Activated B cell treated with CpG ODN at 0.5 μM for 24 hours (primary cell): Measurements from ENCODE around the gene MTARC1. TPM values are rescaled to one million over a fixed set of nuclear protein-coding genes. Genes with fewer than 3 reads are reported as not detected.
A peak's percentile ranks its signal among the peaks of the same experiment; 100 is the strongest.

Experiments used
- ATAC-seq: fragments of 200-7000 bp; cut with Tn5 transposase; one replicate; pipeline ENCODE4 v1.10.0; 2021; ENCODE audit warnings: low read depth, mild to moderate bottlenecking, moderate library complexity
- CTCF ChIA-PET: fragments of 350-600 bp; sonication (Branson Sonifier 250); formaldehyde crosslinking; loops from one replicate; lab custom pipeline; 2021; ENCODE audit warnings: antibody characterized with exemption; lab: Charles Lee
- POLR2A ChIA-PET: fragments of 350-600 bp; sonication (Branson Sonifier 250); formaldehyde crosslinking; loops from one replicate; lab custom pipeline; 2021; ENCODE audit warnings: antibody characterized with exemption; lab: Charles Lee
- DNase-seq: peaks from one replicate; pipeline ENCODE4 v3.0.0; 2022
- H3K27ac Mint-ChIP-seq: one replicate; pipeline ENCODE4 v1.8.0; 2020; ENCODE audit warnings: mixed read lengths
- H3K27me3 Mint-ChIP-seq: one replicate; pipeline ENCODE4 v1.8.0; 2021; ENCODE audit warnings: mixed read lengths
- H3K36me3 Mint-ChIP-seq: one replicate; pipeline ENCODE4 v1.8.0; 2021; ENCODE audit warnings: low read depth, mixed read lengths
- H3K4me1 Mint-ChIP-seq: one replicate; pipeline ENCODE4 v1.8.0; 2021; ENCODE audit warnings: mixed read lengths
- H3K4me3 Mint-ChIP-seq: one replicate; pipeline ENCODE4 v1.8.0; 2020; ENCODE audit warnings: mild to moderate bottlenecking, mixed read lengths
- H3K9me3 Mint-ChIP-seq: one replicate; pipeline ENCODE4 v1.8.0; 2020; ENCODE audit warnings: mixed read lengths
- intact Hi-C: fragments of 100-400 bp; cut with micrococcal nuclease; formaldehyde crosslinking; loops from one replicate; pipeline ENCODE4 v1.15.1; 2024
- total RNA-seq: library from RNA; stranded (reverse); gene quantifications from 2 replicates; pipeline ENCODE4 v1.2.3, GENCODE V29; 2022
- TF ChIP-seq, protein P1 (sequence below): fragments of 200-600 bp; IDR thresholded peaks from one replicate; pipeline ENCODE4 v1.8.0; 2022; ENCODE audit warnings: antibody characterized with exemption, mild to moderate bottlenecking

MTARC1 gene
- total RNA-seq, 1 donor from 2014 or later: 2.2 TPM

DNA sequence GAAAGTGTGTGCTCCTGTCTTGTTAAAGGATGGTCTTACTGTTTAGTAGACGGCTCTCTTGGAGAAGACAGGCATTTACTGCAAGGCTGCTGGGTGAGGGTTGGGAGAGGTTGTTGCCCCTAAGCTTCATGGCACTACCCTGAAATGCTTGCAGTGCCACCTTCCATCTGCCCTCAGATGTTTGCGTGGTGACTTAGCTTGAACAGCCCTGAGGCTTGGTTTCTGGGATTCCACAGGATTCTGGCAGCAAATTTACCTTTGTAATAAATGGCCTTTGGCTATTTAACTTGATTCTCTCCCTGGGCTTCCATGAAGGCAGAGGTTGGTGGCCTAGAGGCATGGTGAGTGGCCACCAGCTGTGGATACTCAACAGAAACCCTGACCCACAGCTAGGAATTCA is 11.6 kb downstream of the MTARC1 start:
- H3K36me3 Mint-ChIP-seq: no peaks in the 10 kb centered on the region
- no peak overlapping the region for H3K4me3 Mint-ChIP-seq
- no peaks in the 10 kb centered on the region for H3K4me1 Mint-ChIP-seq
- ATAC-seq: no peak
- H3K27ac Mint-ChIP-seq: no peak overlapping the region
- TF ChIP-seq, protein P1, sequence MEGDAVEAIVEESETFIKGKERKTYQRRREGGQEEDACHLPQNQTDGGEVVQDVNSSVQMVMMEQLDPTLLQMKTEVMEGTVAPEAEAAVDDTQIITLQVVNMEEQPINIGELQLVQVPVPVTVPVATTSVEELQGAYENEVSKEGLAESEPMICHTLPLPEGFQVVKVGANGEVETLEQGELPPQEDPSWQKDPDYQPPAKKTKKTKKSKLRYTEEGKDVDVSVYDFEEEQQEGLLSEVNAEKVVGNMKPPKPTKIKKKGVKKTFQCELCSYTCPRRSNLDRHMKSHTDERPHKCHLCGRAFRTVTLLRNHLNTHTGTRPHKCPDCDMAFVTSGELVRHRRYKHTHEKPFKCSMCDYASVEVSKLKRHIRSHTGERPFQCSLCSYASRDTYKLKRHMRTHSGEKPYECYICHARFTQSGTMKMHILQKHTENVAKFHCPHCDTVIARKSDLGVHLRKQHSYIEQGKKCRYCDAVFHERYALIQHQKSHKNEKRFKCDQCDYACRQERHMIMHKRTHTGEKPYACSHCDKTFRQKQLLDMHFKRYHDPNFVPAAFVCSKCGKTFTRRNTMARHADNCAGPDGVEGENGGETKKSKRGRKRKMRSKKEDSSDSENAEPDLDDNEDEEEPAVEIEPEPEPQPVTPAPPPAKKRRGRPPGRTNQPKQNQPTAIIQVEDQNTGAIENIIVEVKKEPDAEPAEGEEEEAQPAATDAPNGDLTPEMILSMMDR: no peak
- POLR2A ChIA-PET: no interaction called here
- no peak for DNase-seq
- CTCF ChIA-PET: no interaction called here
- H3K27me3 Mint-ChIP-seq: no peaks in the 10 kb centered on the region
- H3K9me3 Mint-ChIP-seq: no peaks in the 10 kb centered on the region
- intact Hi-C loops: no loop called here

DNA sequence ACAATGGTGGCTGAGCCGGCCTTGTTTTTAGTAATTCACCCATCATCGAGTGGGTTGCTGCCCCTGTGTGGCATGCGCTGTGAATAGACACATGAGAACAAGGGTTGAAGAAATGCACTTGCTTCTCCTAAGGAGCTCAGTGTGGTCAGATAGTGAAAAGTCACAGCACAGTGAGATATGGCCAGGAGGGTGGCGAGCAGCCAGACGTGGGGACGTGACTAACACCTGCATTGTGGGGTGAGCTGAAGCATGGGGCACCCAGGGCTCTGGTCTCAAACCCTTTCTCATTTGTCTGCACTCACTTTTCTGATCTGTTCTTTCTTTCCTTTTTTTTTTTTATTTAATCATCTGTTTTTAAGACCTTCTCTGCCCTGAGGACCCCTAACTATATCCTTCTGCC is 13.5 kb downstream of the MTARC1 start:
- ChIA-PET CTCF (interaction anchor here (1.0 to 1.8 kb wide), 2 partner anchors 10 to 25 kb away, joined by 3 to 5 read pairs; no protein-coding TSS in a partner anchor), POLR2A (no interaction called here)
- Mint-ChIP-seq H3K36me3 (no peaks in the 10 kb centered on the region), H3K4me3 (no peak overlapping the region), H3K4me1 (no peaks in the 10 kb centered on the region), H3K9me3 (no peaks in the 10 kb centered on the region), H3K27me3 (no peaks in the 10 kb centered on the region), H3K27ac (no peak overlapping the region)
- ATAC-seq (no peak), DNase-seq (no peak)
- TF ChIP-seq, protein P1: no peak
- intact Hi-C loops: no loop called here

DNA sequence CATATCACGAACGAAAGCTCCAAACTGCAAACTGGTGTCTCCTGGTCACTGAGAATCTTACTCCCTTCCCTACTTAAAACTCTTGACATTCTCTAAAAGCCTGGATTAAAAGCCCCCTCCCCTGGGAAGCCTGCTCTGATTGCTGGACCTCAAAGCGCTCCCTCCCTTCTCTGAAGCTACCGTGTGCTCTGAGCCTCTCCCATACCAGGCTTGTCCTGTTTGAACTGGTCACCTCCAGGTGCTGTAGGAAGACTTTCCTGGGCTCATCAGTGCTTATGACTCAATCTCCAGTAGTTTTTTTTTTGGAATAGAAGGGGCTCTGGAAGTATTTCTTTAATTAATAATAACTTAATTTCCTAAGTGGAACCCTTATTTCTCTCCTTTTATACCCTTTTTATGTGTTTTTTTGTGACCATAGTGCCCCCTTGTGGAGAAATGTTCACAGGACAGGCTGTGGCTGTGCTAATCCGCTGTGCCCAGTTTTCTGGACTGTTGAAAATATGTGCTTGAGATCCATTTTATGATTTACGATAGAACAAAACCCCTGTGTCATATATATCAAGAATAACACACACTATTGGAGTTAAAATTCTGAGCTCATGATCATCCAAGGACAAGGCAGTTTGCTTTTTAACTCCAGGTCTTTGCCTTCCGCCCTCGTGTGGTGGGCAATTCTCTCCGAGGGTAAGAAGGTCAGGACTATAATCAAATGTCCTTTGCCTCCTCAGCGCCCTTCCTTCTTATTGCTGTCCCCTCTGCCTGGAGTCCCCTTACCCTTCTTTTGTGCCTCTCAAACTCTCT is 16.9 kb downstream of the MTARC1 start:
- Mint-ChIP-seq H3K4me3 (no peak overlapping the region), H3K27ac (no peak overlapping the region), H3K4me1 (no peaks in the 10 kb centered on the region), H3K9me3 (no peaks in the 10 kb centered on the region), H3K36me3 (no peaks in the 10 kb centered on the region), H3K27me3 (no peaks in the 10 kb centered on the region)
- ATAC-seq: peak; percentile 40
- intact Hi-C loops: loop anchor here (1.0 kb wide), 1 partner anchor 507 kb away; no protein-coding TSS in a partner anchor
- CTCF ChIA-PET: interaction anchor here (1.1 to 1.3 kb wide), 2 partner anchors 27 to 34 kb away, joined by 3 read pairs; no protein-coding TSS in a partner anchor
- POLR2A ChIA-PET: no interaction called here
- TF ChIP-seq, protein P1: no peak
- no peak for DNase-seq

DNA sequence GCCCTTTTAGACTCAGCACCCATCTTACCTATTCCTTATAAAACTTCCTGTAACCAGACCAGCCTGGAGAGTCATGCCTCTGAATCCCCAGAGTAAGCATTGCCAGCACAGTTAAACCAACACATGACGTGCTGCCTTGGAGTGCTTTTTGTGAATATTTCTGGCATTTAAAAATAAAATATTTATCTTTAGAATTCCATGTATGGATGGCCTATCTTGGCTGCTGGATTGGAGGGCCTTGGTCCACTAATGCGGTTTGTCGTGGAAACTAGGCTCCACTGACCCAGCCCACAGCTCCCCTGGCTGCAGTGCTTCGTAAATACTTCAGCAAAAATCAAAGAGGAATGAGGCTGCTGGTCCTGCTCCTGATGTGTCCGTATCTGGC is 17.5 kb downstream of the MTARC1 start:
- no peaks in the 10 kb centered on the region for H3K36me3 Mint-ChIP-seq

DNA sequence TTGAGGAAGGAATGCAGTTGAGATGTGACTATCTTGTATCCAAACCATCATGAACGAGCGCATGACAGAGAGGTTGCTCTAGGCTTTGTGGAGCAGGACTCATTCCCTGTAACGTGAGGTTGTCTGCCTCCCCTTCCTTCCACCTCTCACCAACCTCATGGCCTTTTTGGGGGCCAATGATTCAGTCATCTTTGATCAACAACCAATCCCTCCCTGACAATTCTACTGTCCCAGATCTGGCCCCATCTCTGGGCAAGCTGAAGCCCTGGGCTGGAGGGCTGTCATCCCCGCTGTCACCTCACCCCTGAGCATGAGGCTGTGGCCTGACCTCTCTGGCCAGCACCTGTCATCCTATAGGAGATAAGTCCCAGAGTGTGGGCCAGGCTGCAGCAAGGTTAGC is 19.7 kb downstream of the MTARC1 start:
- DNase-seq (no peak), ATAC-seq (no peak)
- Mint-ChIP-seq H3K27me3 (no peaks in the 10 kb centered on the region), H3K4me1 (peaks cover 2% of the 10 kb centered on the region), H3K9me3 (no peaks in the 10 kb centered on the region), H3K27ac (no peak overlapping the region), H3K36me3 (no peaks in the 10 kb centered on the region), H3K4me3 (no peak overlapping the region)
- intact Hi-C loops: no loop called here
- ChIA-PET CTCF (interaction anchor here (0.6 to 1.4 kb wide), 2 partner anchors 397 to 510 kb away, joined by 3 read pairs; no protein-coding TSS in a partner anchor), POLR2A (no interaction called here)
- TF ChIP-seq, protein P1: no peak

More for the DNA sequence above, 17.5 kb downstream of the MTARC1 start:
- intact Hi-C loops: no loop called here
- DNase-seq: no peak
- TF ChIP-seq, protein P1: no peak
- H3K4me1 Mint-ChIP-seq: no peaks in the 10 kb centered on the region
- ChIA-PET CTCF (interaction anchor here (1.3 kb wide), 1 partner anchor 27 kb away, joined by 3 read pairs; no protein-coding TSS in a partner anchor), POLR2A (no interaction called here)
- no peak for ATAC-seq
- no peaks in the 10 kb centered on the region for H3K9me3 Mint-ChIP-seq
- no peak overlapping the region for H3K4me3 Mint-ChIP-seq
- no peaks in the 10 kb centered on the region for H3K27me3 Mint-ChIP-seq
- H3K27ac Mint-ChIP-seq: no peak overlapping the region
